ENCODE results near the gene NPSR1.
"Not testable (repeated sequence)": the region's sequence is repeated elsewhere in the genome, so short reads cannot be mapped to it uniquely, and the experiment has no call there.

Gene NPSR1

DNA sequence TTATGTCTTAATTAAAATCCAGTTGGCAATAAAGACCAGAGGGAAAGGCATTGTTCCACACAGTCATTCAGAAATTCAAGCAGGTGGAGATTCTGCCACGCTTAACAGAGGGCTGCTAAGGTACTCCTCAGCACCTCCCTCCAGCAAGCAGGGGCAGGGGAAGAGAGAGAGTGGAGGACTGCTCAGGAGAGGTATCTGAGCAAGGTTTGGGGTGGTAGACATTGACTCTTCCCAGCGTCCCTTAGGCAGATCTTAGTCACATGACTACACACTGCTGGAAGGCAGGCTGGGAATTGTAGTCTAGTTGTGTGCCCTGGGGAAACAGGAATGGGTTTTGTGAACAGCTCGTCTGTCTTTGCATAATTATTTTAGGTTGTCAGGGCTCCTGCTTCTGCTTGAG lies 181.6 kb downstream of the NPSR1 start:
- no peak for DNase-seq

- no peak for DNase-seq
These were observed 182.3 kb downstream of the NPSR1 start for GRCh38 chr7:34840176-34840785.

DNA sequence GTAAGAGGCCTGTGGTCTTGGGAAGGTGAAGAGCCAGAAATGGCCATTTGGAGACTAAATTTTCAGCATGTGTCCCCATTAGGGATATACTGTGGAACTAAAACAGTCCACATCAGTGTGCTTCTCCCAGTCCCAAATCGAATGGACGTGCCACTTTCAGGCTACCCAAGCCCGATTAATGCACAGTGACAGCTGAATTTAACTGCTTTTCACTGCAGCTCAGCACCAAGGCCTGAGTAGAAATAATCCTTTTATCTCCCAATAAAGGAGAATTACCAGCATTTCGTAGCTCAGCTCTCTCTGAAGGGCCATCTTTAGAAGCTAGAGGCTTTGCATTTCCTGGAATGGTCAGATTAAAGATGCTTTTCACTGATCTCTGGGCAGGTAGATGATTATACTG lies 183.3 kb downstream of the NPSR1 start:
- DNase-seq, result no peak

DNA sequence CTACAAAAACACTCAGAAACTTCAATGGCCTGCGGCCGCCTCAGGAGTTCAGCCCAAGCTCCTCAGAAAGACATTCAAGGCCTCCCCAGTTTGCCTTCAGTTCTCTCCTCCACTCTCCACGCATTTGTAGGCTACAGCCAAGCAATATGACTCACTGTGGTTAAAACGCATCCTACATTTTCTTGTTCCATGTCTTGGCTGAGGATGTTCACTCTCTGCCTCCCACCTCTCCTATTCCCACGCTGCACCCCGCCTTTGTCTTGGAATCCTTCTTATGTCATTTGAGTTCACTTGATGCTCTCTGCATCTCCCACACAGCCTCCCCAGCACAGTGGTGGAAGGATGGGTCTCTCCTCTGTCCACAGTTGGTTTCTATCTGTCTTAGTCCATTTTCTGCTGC lies 184.8 kb downstream of the NPSR1 start:
- no peak for DNase-seq

DNA sequence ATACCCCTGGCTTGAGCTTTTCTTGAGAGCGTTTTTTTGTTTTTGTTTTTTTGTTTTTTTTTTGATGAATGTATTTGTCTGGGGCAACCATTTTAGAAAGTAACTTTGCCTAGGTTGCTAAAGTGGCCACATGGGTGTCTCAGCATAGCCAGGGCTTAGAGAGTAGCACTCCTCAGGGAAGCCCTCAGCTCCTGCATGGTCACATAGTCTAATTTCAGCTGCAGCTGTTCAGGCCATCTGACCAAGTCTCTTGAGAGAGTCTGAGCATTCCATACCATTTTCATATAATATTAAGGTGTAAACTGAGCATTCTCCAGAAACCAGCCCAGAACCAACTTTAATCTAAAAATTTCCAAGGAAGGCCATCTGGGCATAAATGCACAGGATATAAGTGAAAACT lies 186.4 kb downstream of the NPSR1 start:
- DNase-seq, result no peak

- DNase-seq, result no peak
These were observed 187.1 kb downstream of the NPSR1 start for GRCh38 chr7:34844936-34845665.

- DNase-seq, result no peak
These were observed 187.8 kb downstream of the NPSR1 start for GRCh38 chr7:34845666-34846361.

GRCh38 chr7:34846976-34847375 lies 189.0 kb downstream of the NPSR1 start:
- no peak for DNase-seq

DNA sequence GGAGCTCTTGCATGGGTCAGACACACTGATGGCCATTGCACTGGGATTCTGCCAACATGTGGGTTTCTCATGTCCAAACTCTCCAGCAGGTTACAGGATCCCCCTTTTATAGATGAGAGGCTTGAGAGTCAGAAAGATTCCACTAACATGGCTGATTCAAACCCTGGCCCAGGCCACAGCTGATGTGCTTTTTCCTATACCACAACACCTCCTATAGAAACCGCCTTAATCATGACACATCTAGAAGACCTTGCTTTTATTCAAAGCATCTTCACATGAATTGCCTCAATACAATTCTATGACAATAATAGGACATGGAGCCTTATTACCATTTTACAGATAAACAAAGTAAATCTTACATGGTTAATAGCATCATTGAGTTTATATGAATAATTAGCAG lies 190.7 kb downstream of the NPSR1 start:
- DNase-seq, result no peak

GRCh38 chr7:34849163-34849960 lies 191.3 kb downstream of the NPSR1 start:
- no peak for DNase-seq

DNA sequence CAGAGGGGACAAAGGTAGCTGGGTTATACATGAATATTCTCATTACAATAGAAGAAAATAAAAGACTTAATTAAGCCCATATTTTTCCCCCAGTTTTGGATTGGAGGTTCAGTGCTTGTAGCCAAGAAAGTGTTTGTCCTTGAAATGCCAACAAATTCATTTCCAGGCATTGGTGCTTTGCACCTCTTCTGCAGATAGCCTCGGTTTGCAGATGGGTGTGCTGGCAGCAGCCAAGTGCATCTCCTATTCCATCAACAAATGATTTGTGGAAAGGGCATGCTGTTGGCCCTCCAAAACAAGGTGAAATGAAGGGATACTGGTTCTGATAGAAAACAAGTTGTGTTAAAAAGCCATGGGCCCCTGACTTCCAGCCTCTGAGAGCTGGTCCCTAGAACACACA lies 192.0 kb downstream of the NPSR1 start:
- DNase-seq, result no peak

- no peak for DNase-seq
These were observed 192.7 kb downstream of the NPSR1 start for GRCh38 chr7:34850681-34851080.

DNA sequence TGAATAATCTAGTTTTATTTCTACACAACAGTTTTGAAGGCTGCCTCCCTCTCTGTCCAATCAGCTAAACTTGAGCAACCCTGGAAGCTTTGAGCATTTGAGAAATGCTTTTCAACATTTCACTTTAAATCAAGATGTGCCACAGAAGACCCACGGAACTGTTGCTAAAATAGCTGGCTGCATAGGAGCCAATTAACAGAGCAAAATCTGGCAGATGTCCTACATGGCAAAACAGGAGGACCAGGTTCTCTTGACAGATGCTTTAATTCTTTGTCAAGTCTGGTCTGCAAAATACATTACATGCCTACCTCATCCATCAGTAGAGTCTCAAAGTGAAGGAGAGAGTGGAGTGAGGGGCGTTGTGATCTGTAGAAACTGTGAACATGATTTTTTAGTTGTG lies 193.4 kb downstream of the NPSR1 start:
- no peak for DNase-seq

DNA sequence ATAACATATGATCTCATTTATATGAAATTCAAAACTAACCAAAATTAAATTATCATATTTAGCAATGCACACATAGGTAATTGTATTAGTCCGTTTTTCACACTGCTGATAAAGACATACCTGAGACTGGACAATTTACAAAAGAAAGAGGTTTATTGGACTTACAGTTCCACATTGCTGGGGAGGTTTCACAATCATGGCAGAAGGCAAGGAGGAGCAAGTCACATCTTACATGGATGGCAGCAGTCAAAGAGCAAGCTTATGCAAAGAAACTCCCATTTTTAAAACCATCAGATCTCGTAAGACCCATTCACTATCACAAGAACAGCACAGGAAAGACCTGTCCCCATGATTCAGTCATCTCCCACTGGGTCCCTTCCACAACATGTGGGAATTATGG lies 200.4 kb downstream of the NPSR1 start:
- DNase-seq, result not testable (repeated sequence)

DNA sequence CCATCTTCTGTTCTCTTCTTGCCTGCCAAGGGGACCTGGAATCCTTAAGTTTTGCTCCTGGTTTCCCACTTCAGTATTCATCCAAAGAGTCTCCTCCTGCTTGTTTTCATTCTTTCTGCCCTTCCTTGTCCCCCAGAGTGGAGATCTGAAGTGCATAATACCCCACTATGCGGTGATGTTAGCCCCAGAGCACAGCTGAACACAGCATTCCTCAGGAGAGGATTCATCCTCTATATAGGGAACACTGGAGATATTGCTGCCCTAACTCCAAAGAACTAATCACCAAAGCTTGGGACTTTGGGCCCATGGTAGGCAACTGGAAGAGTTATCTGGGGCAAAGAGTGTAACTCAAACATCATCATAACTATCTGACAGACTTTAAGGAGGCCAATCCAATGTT lies 201.3 kb downstream of the NPSR1 start:
- not testable (repeated sequence) for DNase-seq

- not testable (repeated sequence) for DNase-seq
These were observed 208.2 kb downstream of the NPSR1 start for GRCh38 chr7:34866222-34866621.

- DNase-seq, result not testable (repeated sequence)
These were observed 209.3 kb downstream of the NPSR1 start for GRCh38 chr7:34867341-34867740.

- DNase-seq, result not testable (repeated sequence)
These were observed 210.6 kb downstream of the NPSR1 start for GRCh38 chr7:34868602-34869001.

GRCh38 chr7:34869057-34869456 lies 211.0 kb downstream of the NPSR1 start:
- no peak for DNase-seq

DNA sequence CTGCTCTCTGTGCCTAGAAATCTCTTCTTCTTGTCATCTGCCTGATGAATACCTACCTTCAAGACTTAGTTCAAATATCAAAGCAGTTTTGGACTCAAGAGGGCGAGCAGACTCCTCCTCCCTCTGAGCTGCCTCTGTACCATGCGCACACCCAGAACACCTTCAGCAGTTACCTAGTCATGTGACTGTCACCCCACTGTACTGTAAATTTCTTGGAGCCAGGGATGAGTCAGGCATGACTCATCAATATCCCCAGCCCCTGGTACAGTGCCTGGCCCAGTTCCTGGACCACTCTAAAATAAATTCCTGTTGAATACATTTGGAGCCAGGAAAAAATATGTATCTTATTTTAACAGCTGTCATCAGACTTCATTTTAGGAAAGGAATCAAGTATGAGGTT lies 212.0 kb downstream of the NPSR1 start:
- DNase-seq, result not testable (repeated sequence)

- DNase-seq, result not testable (repeated sequence)
These were observed 216.3 kb downstream of the NPSR1 start for GRCh38 chr7:34874329-34874728.

DNA sequence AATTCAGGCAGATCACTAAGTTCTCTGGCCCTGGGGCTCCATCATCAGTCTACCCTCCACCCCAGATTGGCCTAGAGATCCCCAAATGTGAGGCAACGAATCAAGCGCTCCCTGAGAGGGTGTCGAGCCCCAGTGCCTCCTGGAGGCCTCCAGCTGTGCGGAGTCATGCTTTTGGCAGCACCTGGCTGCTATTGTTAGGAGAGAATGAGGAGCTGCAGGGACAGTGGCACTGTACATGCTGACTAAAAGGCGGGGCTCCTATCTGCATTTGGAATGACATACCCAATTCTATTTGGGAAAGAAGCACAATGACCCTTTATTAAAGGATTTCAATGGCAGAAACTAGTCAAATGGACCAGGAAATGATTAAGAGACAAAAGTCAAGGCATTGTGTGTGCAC lies 217.5 kb downstream of the NPSR1 start:
- no peak for DNase-seq
